HG03103 (cell line): Measurements from ENCODE around the gene INO80C.
A peak's percentile ranks its signal among the peaks of the same experiment; 100 is the strongest.

Experiments
- ATAC-seq: cut with Tn5 transposase; IDR thresholded peaks from one replicate; pipeline ENCODE4 v1.9.1; 2021; ENCODE audit warnings: low read depth; ENCODE audit not compliant: unreplicated experiment

The INO80C gene

DNA sequence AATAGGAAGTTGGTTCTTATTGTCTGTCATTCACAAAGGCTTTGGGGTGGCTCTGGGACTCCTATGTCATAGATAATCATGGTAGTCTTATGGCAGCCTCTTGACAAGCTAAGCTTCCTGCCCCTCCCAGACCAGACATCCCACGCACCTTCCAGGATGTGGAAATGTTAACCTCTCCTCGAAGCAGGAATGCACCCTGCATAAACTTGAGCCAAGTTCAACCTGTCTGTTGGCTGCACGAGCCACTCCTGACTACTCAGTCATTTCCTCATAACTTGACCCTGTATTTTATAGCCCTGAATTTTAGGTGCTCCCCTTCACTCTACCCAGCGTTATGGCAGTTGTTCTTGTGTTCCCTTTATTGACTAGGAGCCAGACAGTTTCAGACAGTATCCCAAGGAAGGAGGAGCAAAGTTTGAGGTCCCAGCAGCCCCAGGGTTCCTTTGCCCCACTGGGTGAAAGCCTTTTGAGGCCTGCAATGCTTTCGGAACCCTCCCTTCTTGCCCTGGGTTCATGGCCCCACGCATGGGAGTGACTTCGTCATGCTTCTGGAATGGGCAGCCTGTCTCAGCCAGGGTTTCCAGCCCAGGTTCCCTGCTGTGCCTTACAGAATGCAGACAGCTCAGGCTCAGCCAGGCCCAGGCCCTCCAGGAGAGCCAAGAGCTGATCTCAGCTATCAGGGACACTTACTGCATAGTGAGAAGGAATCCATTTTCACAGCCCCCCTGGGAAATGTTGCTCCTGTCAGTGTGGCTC is 15.6 kb upstream of the INO80C start:
- no peak for ATAC-seq

DNA sequence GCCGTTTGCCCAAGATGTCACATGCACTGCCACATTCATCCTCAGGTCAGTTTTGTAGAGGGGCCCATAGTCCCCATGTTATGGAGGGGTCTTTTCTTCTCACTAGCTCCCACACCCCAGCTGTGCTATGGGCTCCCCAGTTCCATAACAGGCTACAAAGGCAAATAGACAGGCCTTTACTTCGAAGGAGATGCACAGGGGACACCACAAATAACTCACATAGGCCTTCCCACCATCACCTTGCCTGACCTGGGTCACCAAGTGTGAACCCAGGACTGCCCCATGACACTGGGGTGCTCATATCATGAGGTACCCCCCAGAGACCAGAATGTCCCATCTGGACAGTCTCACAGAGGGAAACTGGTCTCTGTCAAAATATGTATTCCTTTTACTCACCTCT is 15.0 kb upstream of the INO80C start:
- no peak for ATAC-seq

DNA sequence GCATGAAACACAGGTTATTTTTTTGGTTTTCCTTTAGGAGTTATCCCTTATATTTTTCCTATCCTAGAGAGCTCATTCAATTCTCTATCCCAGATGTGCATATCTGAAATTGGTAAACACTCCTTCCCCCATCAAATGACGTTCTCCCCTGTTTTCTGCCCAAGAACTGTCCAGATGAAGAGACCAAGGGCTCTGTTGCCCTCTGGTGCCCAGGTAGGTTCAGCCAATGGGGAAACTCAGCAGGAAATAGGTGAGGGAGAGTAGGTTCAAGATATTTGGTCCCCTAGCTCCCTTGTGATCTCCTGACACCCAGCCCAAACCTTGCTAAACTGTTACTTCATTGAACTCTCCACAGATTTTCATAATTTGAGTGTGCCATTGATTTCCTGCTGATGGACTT is 14.1 kb upstream of the INO80C start:
- ATAC-seq = no peak

DNA sequence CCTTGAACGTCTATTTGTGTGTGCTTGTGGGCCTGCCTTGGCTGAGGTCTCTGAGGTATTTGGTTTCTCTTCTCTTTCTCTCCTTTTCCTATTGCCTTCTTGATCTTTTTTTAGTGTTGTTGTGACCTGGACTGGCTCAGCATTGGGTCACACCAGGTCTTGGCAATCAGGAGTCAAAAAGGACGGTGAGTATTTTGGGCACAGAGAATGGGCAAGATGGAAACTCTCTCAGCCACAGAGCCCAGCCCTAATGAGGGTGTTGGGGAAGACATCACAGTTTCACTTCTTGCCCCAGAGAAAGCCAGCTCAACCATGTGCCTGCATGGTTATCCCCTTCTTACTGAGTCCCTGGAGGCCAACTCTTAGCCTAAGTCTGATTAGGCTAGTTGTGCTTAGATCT is 13.7 kb upstream of the INO80C start:
- ATAC-seq = peak; percentile 85

DNA sequence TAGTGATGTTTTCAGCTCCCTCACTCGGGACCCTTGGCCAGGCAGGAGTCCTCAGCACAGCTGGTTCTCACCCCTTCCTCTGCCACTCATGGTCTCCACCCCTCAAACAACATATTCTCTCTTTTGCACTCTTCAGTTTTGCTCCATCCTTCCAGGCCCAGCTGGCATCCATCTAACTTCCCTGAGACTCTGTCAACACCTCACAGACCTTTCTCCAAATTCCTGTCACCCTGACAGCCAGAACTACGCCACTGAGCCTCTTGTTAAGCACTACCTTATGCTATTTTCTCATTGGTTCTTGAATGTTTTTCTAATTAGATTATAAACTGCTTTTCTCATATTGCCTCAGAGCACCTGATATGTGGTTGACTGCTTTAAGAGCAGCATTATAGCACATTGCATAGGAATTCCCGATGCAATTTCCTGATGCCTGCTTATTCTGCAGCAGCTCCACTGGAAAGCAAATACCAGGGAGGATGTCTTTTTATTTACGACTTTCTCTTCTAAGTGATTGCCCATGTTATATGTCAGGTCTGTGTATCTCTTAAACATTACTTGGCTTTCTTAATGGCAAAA is 12.4 kb upstream of the INO80C start:
- ATAC-seq = no peak

DNA sequence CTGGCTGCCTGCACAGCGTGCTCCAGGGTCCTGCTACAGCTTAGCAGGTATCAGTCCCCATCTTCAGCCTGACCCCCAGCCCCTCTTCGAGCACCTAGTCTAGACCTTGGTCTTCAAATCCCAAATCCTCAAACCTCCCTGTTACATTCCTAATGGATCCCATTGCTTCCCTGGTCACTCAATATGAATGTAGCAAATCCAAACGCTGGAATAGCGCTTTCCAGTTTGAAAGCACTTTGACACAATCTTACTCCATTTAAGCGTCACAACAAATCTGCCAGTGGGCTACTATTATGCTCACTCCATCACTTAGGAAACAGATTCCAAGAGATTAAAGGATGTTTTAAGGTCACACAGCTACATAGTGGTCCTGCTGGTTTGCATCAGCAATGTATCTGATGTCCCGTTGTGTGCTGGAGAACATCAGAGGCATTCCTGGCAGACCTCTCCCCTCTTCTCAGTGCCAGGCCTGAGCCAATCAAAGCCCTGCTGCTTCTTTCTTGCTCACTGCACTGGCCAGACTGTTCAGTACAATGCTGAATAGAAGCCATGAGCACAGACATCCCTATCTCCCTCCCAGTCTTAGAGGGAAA is 11.1 kb upstream of the INO80C start:
- ATAC-seq = no peak

DNA sequence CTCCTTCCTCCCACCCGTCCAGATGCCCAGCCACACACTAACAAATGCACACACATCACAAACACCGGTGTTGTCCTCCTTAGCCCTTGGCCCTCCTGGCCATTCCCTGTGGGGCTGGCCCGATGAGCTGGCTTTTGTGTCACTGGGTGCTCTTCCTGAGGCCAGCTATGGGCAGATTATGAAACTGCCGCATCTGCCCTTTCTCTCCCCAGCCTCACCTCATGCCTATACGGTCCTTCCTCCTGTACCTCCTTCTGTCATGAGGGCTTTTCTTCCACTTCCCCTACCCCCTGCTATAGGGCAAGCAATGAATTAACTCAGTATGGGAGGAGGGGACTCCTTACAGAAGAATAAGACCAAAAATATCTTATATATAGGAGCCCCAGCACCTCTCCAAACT is 10.3 kb upstream of the INO80C start:
- no peak for ATAC-seq

DNA sequence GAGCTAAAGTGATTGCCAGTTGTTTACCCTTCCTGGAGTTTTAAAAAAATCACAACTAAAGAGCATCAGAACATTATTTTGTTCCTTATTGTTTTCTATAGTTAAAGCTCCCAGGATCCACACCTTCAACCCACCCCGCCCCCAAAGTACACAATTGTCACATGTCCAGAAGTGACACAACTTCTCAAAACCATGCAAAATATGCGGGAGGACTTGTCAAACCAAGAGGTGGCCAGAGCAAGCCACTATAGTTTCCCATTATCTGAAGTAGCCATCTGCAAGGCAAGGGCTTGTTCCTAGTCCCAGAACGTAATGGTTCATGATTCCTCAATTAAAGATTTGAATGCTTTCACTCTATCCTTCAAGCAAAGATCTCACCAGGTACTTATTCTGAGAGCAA is 9.9 kb upstream of the INO80C start:
- ATAC-seq = no peak

DNA sequence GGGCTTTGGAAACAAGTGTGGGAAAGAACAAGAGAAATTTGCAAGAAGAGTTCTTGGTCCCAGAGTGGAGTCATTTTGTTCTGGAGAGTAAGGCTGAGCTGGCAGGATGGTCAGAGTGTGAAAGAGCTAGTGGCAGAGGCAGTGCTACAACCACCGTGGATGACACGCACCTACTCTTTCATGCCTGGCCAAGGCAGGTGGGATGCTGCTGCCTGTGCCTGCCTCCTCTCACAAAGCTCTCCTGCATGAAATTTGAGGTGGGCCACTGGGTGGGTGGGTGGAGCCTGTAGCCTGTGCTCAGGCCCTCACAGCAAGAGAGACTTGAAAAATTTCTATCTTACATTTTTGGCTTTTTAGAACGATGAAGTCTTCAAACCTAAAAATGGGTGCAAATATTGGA is 9.4 kb upstream of the INO80C start:
- ATAC-seq = no peak

DNA sequence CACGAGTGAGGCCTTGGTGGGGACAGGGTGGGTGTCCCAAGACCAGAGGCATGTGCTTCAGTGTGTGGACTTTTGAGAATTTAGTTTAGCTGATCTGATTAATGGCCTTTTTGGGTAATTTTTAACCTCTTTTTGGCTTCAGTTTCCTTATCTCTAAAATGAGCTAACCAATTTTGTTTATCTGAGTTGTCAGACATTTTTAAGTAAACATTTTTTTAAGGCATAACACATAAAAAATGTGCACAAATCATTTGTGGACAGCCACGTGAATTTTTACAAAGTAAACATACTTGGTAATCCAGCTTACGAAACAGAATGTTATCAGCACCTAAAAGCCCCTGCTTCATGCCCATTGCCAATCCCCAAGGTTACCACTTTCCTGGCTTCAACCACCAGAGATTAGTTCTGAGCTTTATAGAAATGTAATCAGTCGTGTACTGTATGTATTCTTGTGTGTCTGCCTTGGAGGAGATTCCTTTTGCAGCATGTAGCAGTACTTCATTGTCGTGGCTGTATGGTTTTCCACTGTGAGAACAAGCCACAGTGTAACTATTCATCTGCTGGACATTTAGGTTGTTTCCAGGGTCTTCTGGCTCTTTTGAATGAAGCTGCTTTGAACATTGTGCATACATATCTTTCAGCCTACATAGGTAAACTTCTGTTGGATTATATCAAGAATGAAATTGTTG is 8.4 kb upstream of the INO80C start:
- ATAC-seq = no peak

DNA sequence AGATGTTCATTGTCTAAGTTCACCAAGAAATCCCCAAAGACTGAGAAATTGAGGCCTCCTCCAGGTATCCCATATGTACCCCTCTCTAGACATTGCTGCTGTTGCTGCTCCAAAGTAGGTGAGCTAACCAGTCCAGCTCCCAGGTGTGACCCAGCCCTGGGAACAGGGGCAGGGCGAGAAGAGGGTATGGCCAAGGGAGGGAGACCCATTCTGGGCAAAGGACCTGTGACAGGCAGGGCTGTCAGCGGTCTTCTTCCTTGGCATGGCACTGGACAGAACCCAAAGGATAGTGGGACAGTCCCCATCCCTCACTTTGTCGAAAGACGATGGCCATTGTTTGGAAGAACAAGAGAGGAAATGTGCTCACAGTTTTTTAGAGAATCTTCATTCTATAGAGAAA is 7.2 kb upstream of the INO80C start:
- ATAC-seq = no peak

DNA sequence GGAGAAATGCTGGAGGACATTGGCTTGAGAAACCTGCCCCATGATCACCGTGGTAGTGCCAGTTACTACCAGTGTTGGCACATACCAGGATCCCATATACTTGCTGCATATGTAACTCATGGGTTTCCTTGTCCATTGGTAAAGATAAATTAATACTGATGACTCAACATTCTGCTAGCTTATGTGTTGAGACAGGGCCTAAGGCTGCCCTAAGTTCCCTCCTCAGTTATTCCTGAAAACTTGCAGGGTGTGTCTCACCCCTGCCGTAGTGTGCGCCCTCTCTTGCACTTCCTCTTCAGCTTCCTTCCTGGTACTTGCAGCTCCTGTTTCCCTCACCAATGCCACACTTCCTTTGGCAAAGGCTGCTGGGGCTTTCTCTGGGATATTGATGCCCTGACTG is 4.3 kb upstream of the INO80C start:
- ATAC-seq = no peak

DNA sequence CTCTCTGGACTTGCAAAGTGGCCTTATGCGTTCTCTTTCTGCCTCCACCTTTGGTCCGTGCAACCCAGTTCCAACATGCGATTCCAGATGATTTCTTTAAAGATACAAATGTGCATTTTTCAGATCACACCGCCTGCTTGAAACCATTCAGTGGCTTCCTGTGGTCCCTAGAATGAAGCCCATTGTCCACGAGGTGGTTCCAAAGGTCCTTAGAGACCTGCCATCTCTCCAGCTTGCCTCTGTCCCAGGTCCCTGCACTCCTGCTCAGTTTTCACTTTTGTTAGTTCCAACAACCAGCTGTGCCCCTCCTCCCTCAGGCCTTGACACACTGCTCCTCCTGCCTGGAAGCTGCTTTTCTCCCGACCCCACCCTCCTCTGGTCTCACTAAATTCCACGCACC is 3.6 kb upstream of the INO80C start:
- ATAC-seq = no peak

DNA sequence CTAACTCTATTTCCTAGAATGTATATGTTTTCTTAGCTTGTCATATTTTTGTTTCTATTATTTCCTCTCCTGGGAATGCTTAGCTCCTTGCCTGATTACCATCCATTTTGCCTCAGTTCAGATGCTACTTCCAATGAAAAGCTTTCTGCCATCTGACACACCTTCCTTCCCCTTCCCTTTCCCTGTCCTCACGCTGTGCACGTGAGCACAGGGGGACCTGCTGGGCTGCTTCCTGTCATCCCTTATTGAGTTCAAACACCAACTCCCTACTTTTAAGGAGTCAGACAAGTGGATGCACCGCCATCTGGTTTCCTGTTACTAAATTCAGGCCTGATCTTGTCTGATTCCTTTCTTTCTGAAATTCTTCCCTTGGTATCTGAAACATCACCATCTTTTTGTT is 2.4 kb upstream of the INO80C start:
- ATAC-seq = no peak

DNA sequence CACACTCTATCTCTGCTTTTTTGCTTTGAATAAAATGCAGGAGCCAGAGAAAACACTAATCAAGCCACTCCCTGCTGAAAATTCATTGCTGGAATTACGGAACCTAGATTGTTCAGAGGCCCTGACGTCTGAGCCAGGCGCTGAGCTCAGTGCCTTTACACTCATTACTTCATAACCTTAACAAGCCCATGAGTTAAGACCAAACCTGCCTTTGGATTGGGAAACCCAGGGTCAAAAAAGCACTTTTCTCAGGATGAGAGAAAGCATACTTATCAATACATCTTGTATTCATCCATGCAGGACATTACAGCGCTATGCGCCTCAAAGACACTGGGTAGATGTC is 762 bp downstream of the INO80C start:
- peak; percentile 11 for ATAC-seq

DNA sequence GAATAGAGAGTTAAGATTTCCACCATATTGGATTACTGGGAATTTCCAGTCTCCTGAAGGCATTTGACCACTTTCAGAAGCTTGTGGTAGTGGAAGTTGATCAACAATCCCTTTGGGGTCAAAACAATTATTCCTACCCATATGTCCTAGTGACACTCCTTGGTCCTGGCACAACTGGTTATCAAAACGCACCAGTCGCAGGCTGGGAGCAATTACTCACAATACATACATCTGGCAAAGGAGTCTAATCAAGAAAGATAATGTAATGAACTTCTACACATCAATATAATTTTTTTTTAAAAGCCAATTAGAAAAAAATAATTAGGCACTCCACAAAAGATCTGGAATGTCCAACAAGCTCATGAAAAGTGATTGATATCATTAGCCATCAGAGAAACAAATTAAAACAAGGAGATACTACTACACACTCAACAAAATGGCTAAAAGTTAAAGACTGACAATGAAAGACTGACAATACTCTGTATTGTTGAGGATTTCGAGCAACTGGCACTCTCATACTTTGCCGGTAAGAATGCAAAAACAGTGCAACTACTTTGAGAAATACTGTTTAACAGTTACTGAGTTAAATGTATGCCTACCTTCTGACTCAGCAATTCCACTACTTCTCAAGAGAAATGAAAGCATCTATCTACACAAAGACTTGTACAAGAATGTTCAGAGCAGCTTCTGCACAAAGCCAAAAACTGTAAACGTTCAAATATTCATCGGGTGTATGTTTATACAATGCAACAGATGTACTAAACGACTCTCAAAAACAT is 2.0 kb downstream of the INO80C start:
- ATAC-seq = no peak

DNA sequence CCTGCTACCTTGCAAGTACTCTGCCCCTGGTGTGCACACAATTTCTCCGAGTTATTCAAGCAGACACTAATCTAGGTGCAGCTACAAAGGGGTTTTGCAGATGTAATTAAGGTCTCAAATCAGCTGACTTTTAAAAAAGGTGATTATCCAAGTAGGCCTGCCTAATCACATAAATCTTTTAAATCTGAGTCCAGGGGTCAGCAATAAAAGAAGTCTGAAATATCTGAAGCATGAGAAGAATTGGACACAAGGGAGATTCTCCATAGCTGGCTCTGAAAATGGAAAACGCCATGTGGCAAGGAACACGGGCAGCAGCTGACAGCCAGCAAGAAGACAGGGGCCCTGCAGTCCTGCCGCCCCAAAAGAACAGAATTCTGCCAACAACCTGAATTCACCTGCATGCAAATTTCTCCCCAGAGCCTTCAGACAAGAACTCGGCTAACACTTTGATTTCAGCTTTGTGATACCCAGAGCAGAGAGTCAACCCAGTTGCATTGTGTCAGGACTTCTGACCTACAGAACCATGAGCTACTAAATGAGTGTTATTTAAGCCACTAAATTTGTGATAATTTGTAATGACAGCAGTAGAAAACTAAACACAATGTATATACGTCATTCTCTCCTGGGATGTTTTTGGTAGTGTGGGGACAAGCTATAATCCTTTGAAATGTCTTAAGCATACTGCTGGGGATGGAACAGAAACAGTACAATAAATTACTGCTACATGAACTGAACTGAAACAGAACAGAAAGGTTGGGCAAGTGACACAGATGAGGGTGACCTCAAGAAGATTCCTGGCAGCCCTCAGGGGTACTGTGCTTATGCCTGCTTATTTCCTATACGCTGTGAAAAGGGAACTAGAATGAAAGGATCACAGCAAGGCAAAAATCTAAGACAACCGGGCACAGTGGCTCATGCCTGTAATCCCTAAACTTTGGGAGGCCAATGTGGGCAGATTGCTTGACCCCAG is 3.2 kb downstream of the INO80C start:
- ATAC-seq = no peak

DNA sequence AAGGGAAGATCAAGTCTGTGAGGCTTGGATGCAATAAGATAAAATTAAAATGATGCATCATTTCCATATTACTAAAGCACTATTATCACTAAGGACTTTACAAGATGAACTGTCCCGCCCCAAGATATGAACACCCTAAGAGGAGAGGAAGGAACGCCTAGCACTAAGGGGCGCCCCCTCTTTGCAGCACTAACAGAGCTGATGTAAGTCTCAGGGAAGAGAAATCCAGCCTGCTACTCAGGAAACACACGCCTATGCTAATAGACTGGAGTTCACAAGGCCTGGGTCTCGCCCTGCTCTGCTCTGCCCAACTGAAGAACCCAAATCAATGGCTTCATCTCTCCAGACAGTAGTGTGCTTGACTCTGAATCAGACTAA is 6.1 kb downstream of the INO80C start:
- ATAC-seq = no peak

DNA sequence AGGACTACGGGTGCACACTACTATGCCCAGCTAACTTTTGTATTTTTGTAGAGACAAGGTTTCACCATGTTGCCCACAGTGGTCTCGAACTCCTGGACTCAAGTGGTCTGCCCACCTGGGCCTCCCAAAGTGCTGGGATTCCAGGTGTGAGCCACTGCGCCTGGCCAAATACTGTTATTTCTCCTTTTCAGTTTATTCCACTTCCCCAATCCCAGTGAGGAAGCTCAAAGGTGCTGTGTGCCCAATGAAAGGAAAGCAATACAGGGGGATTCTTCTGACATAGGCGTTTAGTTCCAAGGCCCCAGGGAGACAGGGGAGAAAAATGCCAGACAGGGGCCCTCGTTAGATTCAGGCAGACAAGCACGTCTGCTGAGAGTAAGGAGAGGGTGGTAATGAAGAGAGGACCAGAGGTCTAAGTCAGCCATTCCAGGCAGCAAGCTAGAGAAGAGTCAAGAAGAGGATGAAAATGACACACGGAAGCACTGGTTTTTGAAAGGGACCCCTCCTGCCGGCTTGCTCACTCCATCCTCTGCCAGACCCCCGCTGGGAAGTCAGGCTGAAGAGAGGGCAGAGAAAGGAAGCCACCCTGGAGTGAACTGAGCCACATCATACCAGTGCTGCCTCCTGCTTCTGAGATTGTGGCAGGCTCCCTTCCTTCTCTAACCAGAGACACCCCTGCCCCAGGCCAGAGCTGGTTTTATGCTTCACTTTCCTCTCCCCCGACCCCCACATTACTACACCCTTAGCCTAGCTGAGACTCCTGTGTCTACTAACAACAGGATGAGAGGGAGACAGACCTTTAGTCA is 6.7 kb downstream of the INO80C start:
- no peak for ATAC-seq
